Measurements from ENCODE around the gene MYO1E.

Gene MYO1E

GRCh38 chr15:59266028-59266427 lies 106.6 kb downstream of the MYO1E start:
- no peak overlapping the region for H2AFZ ChIP-seq (ENCODE audit: low read depth, low read length, severe bottlenecking)
- peaks cover 66% of the 10 kb centered on the region for H3F3A ChIP-seq (ENCODE audit: insufficient read depth)
- peaks cover 5% of the 10 kb centered on the region; the same call in 1 of the 2 replicates for H4K20me1 ChIP-seq (ENCODE audit: low read depth, low read length)
- no peak overlapping the region for H3K4me2 ChIP-seq (ENCODE audit: low read depth, low read length, poor library complexity, severe bottlenecking)
- no peak overlapping the region for H3K9ac ChIP-seq (ENCODE audit: low read length)
- H3K27ac ChIP-seq (ENCODE audit: low read depth, low read length), result no peak overlapping the region
- H3K9me2 ChIP-seq (replicated peaks; ENCODE audit: insufficient read depth, low read length), result no peaks in the 10 kb centered on the region
- H3K9me3 ChIP-seq (ENCODE audit: insufficient read depth, low read length), result no peaks in the 10 kb centered on the region
- no peak for TF ChIP-seq EZH2phosphoT487 (conservative IDR thresholded peaks at IDR 0.05; ENCODE audit: low read length)
- TF ChIP-seq CTCF (IDR thresholded peaks at IDR 0.05; ENCODE audit: insufficient read depth, low read length, poor library complexity, severe bottlenecking), result no peak
- no peaks in the 10 kb centered on the region for H3K27me3 ChIP-seq (ENCODE audit: low read length)
- peaks cover 55% of the 10 kb centered on the region for H3K79me2 ChIP-seq (ENCODE audit: insufficient read depth, low read length)
- H3K4me3 ChIP-seq (ENCODE audit: insufficient read depth, low read length, poor library complexity, severe bottlenecking), result no peak overlapping the region
- H3K36me3 ChIP-seq (ENCODE audit: low read length), result peaks cover 67% of the 10 kb centered on the region

- Histone ChIP-seq H2AFZ (ENCODE audit: low read depth, low read length, severe bottlenecking) (no peak overlapping the region), H3K9me2 (replicated peaks; ENCODE audit: insufficient read depth, low read length) (no peaks in the 10 kb centered on the region), H3K9ac (ENCODE audit: low read length) (no peak overlapping the region), H3K9me3 (ENCODE audit: insufficient read depth, low read length) (no peaks in the 10 kb centered on the region), H3K27ac (ENCODE audit: low read depth, low read length) (no peak overlapping the region), H3K79me2 (ENCODE audit: insufficient read depth, low read length) (peaks cover 38% of the 10 kb centered on the region), H4K20me1 (ENCODE audit: low read depth, low read length) (no peaks in the 10 kb centered on the region), H3K4me3 (ENCODE audit: insufficient read depth, low read length, poor library complexity, severe bottlenecking) (no peak overlapping the region), H3K27me3 (ENCODE audit: low read length) (no peaks in the 10 kb centered on the region), H3K4me2 (ENCODE audit: low read depth, low read length, poor library complexity, severe bottlenecking) (no peak overlapping the region), H3K36me3 (ENCODE audit: low read length) (peaks cover 55% of the 10 kb centered on the region), H3F3A (ENCODE audit: insufficient read depth) (peaks cover 68% of the 10 kb centered on the region)
- no peak for TF ChIP-seq EZH2phosphoT487 (conservative IDR thresholded peaks at IDR 0.05; ENCODE audit: low read length)
- no peak for TF ChIP-seq CTCF (IDR thresholded peaks at IDR 0.05; ENCODE audit: insufficient read depth, low read length, poor library complexity, severe bottlenecking)
Observed at GRCh38 chr15:59262316-59262715, 110.4 kb downstream of the MYO1E start.

GRCh38 chr15:59260090-59260489 lies 112.6 kb downstream of the MYO1E start:
- H3F3A ChIP-seq (ENCODE audit: insufficient read depth), result peaks cover 79% of the 10 kb centered on the region
- H4K20me1 ChIP-seq (ENCODE audit: low read depth, low read length), result no peaks in the 10 kb centered on the region
- peaks cover 64% of the 10 kb centered on the region for H3K36me3 ChIP-seq (ENCODE audit: low read length)
- H3K4me2 ChIP-seq (ENCODE audit: low read depth, low read length, poor library complexity, severe bottlenecking), result no peak overlapping the region
- no peak overlapping the region for H2AFZ ChIP-seq (ENCODE audit: low read depth, low read length, severe bottlenecking)
- no peak for TF ChIP-seq CTCF (IDR thresholded peaks at IDR 0.05; ENCODE audit: insufficient read depth, low read length, poor library complexity, severe bottlenecking)
- no peak for TF ChIP-seq EZH2phosphoT487 (conservative IDR thresholded peaks at IDR 0.05; ENCODE audit: low read length)
- peaks cover 46% of the 10 kb centered on the region for H3K79me2 ChIP-seq (ENCODE audit: insufficient read depth, low read length)
- no peak overlapping the region for H3K27ac ChIP-seq (ENCODE audit: low read depth, low read length)
- no peak overlapping the region for H3K4me3 ChIP-seq (ENCODE audit: insufficient read depth, low read length, poor library complexity, severe bottlenecking)
- H3K27me3 ChIP-seq (ENCODE audit: low read length), result no peaks in the 10 kb centered on the region
- H3K9ac ChIP-seq (ENCODE audit: low read length), result no peak overlapping the region
- no peaks in the 10 kb centered on the region for H3K9me2 ChIP-seq (replicated peaks; ENCODE audit: insufficient read depth, low read length)
- no peaks in the 10 kb centered on the region for H3K9me3 ChIP-seq (ENCODE audit: insufficient read depth, low read length)
